Neural cell (in vitro differentiated cells): ENCODE data around the gene PHETA2. TPM values are rescaled to one million over a fixed set of nuclear protein-coding genes. Genes with fewer than 3 reads are reported as not detected.

Source experiments
- H2AFZ ChIP-seq: fragments of 200-600, 300-800 bp; sonication (generic), shearing (Covaris generic); 2 replicates; pipeline ENCODE4 v1.6.0; 2014; ENCODE audit warnings: low read depth, mild to moderate bottlenecking, antibody characterized with exemption, low read length, moderate library complexity
- H3F3A ChIP-seq: fragments of 200-600 bp; shearing (Covaris generic); 2 replicates; pipeline ENCODE4 v1.6.1; 2016; ENCODE audit warnings: mild to moderate bottlenecking, moderate library complexity, mixed read lengths, antibody characterized with exemption, low read length; ENCODE audit not compliant: insufficient read depth, poor library complexity, severe bottlenecking
- H3K27ac ChIP-seq: fragments of 200-600, 300-800 bp; sonication (generic), shearing (Covaris generic); 2 replicates; pipeline ENCODE4 v1.5.1; 2014; ENCODE audit warnings: mild to moderate bottlenecking, low read length, moderate library complexity
- H3K27me3 ChIP-seq: fragments of 300-800, 200-600 bp; sonication (generic), shearing (Covaris generic); 2 replicates; pipeline ENCODE4 v1.6.0; 2014; ENCODE audit warnings: mild to moderate bottlenecking, low read depth, low read length, moderate library complexity; ENCODE audit not compliant: insufficient read depth
- H3K36me3 ChIP-seq: fragments of 300-800, 200-600 bp; sonication (generic), shearing (Covaris generic); 2 replicates; pipeline ENCODE4 v1.5.1; 2014; ENCODE audit warnings: mild to moderate bottlenecking, antibody characterized with exemption, low read length, moderate library complexity; ENCODE audit not compliant: insufficient read depth
- H3K4me2 ChIP-seq: fragments of 300-800, 200-600 bp; sonication (generic), shearing (Covaris generic); 2 replicates; pipeline ENCODE4 v1.6.0; 2014; ENCODE audit warnings: mild to moderate bottlenecking, low read length
- H3K4me3 ChIP-seq: fragments of 300-800, 200-600 bp; sonication (generic), shearing (Covaris generic); 2 replicates; pipeline ENCODE4 v1.5.1; 2014; ENCODE audit warnings: mild to moderate bottlenecking, low read length, moderate library complexity
- H3K79me2 ChIP-seq: fragments of 200-600 bp; shearing (Covaris generic); replicated peaks from 2 replicates; pipeline ENCODE4 v1.6.0; 2014; ENCODE audit warnings: mild to moderate bottlenecking, low read length, moderate library complexity; ENCODE audit not compliant: insufficient read depth
- H3K9ac ChIP-seq: fragments of 300-800, 200-600 bp; sonication (generic), shearing (Covaris generic); 2 replicates; pipeline ENCODE4 v1.6.1; 2016; ENCODE audit warnings: mild to moderate bottlenecking, low read length, mixed read lengths
- H3K9me2 ChIP-seq: fragments of 200-600 bp; shearing (Covaris generic); 2 replicates; pipeline ENCODE4 v1.6.1; 2016; ENCODE audit warnings: mild to moderate bottlenecking, low read length, mixed read lengths; ENCODE audit not compliant: insufficient read depth
- H3K9me3 ChIP-seq: fragments of 200-600, 300-800 bp; sonication (generic), shearing (Covaris generic); 2 replicates; pipeline ENCODE4 v1.6.1; 2016; ENCODE audit warnings: mild to moderate bottlenecking, mixed run types, low read length, moderate library complexity, mixed read lengths
- H4K20me1 ChIP-seq: fragments of 200-600 bp; shearing (Covaris generic); 2 replicates; pipeline ENCODE4 v1.6.1; 2016; ENCODE audit warnings: mild to moderate bottlenecking, mixed run types; ENCODE audit not compliant: insufficient read depth
- EP300 ChIP-seq: fragments of 450-650 bp; conservative IDR thresholded peaks from 2 replicates; pipeline ENCODE4 v1.6.1; 2014; ENCODE audit warnings: antibody characterized with exemption, mild to moderate bottlenecking, moderate library complexity; ENCODE audit not compliant: poor library complexity, severe bottlenecking
- EZH2 ChIP-seq: fragments of 200-600, 300-800 bp; shearing (Covaris generic), sonication (generic); IDR thresholded peaks from 2 replicates; pipeline ENCODE4 v1.6.1; 2014; ENCODE audit warnings: antibody characterized with exemption, low read length, borderline replicate concordance, mild to moderate bottlenecking; ENCODE audit not compliant: insufficient read depth, poor library complexity, severe bottlenecking
- MXI1 ChIP-seq: fragments of 450-650 bp; conservative IDR thresholded peaks from 2 replicates; pipeline ENCODE4 v1.6.1; 2014; ENCODE audit warnings: antibody characterized with exemption, mild to moderate bottlenecking; ENCODE audit not compliant: poor library complexity, severe bottlenecking
- POLR2AphosphoS5 ChIP-seq: IDR thresholded peaks from 2 replicates; pipeline ENCODE4 v1.6.1; 2012
- RAD21 ChIP-seq: fragments of 450-650 bp; conservative IDR thresholded peaks from 2 replicates; pipeline ENCODE4 v1.6.1; 2014; ENCODE audit warnings: antibody characterized with exemption, mild to moderate bottlenecking, moderate library complexity
- SMC3 ChIP-seq: fragments of 450-650 bp; conservative IDR thresholded peaks from 2 replicates; pipeline ENCODE4 v1.6.1; 2014; ENCODE audit warnings: antibody characterized with exemption, mild to moderate bottlenecking, moderate library complexity; ENCODE audit not compliant: poor library complexity
- TAF1 ChIP-seq: IDR thresholded peaks from 2 replicates; pipeline ENCODE4 v1.6.1; 2012; ENCODE audit warnings: low read depth
- polyA plus RNA-seq: library from polyadenylated mRNA; depleted of rRNA; stranded (reverse); fragments of >200 nt; gene quantifications from 2 replicates; pipeline ENCODE4 v1.2.3, GENCODE V29; 2014
- TF ChIP-seq, protein P1 (sequence below): IDR thresholded peaks from 2 replicates; pipeline ENCODE4 v1.6.1; 2012; ENCODE audit warnings: borderline replicate concordance
- TF ChIP-seq, protein P2 (sequence below): fragments of 450-650 bp; IDR thresholded peaks from 2 replicates; pipeline ENCODE4 v1.5.1; 2014; ENCODE audit warnings: antibody characterized with exemption, mild to moderate bottlenecking, moderate library complexity; ENCODE audit not compliant: poor library complexity, severe bottlenecking

Gene PHETA2
- polyA plus RNA-seq, 1 donor from 2014 or later: 0.42 TPM

DNA sequence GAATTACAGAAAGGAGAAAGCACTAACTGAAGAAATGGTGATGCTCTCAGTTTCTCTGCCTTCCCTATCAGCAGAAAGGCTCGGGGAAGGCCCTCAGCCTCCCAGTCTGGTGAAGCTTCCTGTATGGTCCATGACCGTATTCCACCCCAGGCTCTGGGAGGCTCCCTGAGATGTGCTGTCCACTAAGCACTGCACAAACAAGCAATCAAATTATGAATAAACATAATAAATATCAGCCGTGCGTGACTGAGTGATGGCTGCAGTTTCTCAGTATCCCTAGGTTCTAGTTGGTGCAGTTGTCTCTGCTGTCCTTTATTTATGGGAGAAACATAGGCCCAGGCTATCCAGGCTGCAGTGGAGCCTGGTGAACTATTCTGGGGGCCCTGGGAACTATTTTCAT, 9.1 kb downstream of the PHETA2 start:
- Histone ChIP-seq H3K27ac (no peak overlapping the region), H3K9me3 (no peaks in the 10 kb centered on the region), H3K9ac (no peak overlapping the region)

DNA sequence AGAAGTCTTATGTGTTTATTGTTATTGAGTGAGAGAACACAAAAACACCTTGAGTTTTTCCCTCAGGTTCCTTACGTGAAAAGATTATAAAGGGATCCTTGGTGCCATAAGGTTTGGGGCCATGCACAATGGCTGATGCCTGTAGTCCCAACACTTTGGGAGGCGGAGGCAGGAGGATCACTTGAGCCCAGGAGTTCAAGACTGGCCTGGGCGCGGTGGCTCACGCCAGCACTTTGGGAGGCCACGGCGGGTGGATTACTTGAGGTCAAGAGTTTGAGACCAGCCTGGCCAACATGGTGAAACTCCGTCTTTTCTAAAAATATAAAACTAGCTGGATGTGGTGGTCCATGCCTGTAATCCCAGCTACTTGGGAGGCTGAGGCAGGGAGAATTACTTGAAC, 10.8 kb downstream of the PHETA2 start:
- H3K36me3 ChIP-seq: peaks cover 17% of the 10 kb centered on the region
- peaks cover 3% of the 10 kb centered on the region for H3F3A ChIP-seq
- H3K4me2 ChIP-seq: no peak overlapping the region
- H3K9me3 ChIP-seq: no peaks in the 10 kb centered on the region
- TF ChIP-seq TAF1: no peak
- no peak for TF ChIP-seq EZH2
- TF ChIP-seq POLR2AphosphoS5: no peak
- no peak for TF ChIP-seq MXI1
- TF ChIP-seq, protein P1, sequence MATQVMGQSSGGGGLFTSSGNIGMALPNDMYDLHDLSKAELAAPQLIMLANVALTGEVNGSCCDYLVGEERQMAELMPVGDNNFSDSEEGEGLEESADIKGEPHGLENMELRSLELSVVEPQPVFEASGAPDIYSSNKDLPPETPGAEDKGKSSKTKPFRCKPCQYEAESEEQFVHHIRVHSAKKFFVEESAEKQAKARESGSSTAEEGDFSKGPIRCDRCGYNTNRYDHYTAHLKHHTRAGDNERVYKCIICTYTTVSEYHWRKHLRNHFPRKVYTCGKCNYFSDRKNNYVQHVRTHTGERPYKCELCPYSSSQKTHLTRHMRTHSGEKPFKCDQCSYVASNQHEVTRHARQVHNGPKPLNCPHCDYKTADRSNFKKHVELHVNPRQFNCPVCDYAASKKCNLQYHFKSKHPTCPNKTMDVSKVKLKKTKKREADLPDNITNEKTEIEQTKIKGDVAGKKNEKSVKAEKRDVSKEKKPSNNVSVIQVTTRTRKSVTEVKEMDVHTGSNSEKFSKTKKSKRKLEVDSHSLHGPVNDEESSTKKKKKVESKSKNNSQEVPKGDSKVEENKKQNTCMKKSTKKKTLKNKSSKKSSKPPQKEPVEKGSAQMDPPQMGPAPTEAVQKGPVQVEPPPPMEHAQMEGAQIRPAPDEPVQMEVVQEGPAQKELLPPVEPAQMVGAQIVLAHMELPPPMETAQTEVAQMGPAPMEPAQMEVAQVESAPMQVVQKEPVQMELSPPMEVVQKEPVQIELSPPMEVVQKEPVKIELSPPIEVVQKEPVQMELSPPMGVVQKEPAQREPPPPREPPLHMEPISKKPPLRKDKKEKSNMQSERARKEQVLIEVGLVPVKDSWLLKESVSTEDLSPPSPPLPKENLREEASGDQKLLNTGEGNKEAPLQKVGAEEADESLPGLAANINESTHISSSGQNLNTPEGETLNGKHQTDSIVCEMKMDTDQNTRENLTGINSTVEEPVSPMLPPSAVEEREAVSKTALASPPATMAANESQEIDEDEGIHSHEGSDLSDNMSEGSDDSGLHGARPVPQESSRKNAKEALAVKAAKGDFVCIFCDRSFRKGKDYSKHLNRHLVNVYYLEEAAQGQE: no peak
- no peak for TF ChIP-seq SMC3
- H2AFZ ChIP-seq: no peak overlapping the region
- no peaks in the 10 kb centered on the region for H4K20me1 ChIP-seq
- H3K9me2 ChIP-seq: no peaks in the 10 kb centered on the region
- H3K4me3 ChIP-seq: no peak overlapping the region
- H3K27me3 ChIP-seq: no peaks in the 10 kb centered on the region
- no peak overlapping the region for H3K27ac ChIP-seq
- no peak overlapping the region for H3K9ac ChIP-seq
- peaks cover 53% of the 10 kb centered on the region for H3K79me2 ChIP-seq

More for the DNA sequence above, 9.1 kb downstream of the PHETA2 start:
- no peak overlapping the region for H3K4me2 ChIP-seq
- H3K36me3 ChIP-seq: peaks cover 10% of the 10 kb centered on the region
- no peaks in the 10 kb centered on the region for H4K20me1 ChIP-seq
- H3K4me3 ChIP-seq: no peak overlapping the region
- no peaks in the 10 kb centered on the region for H3K9me2 ChIP-seq
- H3K27me3 ChIP-seq: no peaks in the 10 kb centered on the region
- TF ChIP-seq EP300: no peak
- TF ChIP-seq POLR2AphosphoS5: no peak
- TF ChIP-seq, protein P2, sequence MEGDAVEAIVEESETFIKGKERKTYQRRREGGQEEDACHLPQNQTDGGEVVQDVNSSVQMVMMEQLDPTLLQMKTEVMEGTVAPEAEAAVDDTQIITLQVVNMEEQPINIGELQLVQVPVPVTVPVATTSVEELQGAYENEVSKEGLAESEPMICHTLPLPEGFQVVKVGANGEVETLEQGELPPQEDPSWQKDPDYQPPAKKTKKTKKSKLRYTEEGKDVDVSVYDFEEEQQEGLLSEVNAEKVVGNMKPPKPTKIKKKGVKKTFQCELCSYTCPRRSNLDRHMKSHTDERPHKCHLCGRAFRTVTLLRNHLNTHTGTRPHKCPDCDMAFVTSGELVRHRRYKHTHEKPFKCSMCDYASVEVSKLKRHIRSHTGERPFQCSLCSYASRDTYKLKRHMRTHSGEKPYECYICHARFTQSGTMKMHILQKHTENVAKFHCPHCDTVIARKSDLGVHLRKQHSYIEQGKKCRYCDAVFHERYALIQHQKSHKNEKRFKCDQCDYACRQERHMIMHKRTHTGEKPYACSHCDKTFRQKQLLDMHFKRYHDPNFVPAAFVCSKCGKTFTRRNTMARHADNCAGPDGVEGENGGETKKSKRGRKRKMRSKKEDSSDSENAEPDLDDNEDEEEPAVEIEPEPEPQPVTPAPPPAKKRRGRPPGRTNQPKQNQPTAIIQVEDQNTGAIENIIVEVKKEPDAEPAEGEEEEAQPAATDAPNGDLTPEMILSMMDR: no peak
- TF ChIP-seq, protein P1: no peak
- no peak for TF ChIP-seq MXI1
- no peak for TF ChIP-seq SMC3
- no peak for TF ChIP-seq RAD21
- no peak for TF ChIP-seq EZH2
- TF ChIP-seq TAF1: no peak
- H3F3A ChIP-seq: peaks cover 8% of the 10 kb centered on the region
- no peak overlapping the region for H2AFZ ChIP-seq
- H3K79me2 ChIP-seq: peaks cover 38% of the 10 kb centered on the region
